HG03103 (cell line): Measurements from ENCODE around the gene SLC8A1.

Source experiments
- ATAC-seq: cut with Tn5 transposase; IDR thresholded peaks from one replicate; pipeline ENCODE4 v1.9.1; 2021; ENCODE audit warnings: low read depth; ENCODE audit not compliant: unreplicated experiment

Gene SLC8A1

DNA sequence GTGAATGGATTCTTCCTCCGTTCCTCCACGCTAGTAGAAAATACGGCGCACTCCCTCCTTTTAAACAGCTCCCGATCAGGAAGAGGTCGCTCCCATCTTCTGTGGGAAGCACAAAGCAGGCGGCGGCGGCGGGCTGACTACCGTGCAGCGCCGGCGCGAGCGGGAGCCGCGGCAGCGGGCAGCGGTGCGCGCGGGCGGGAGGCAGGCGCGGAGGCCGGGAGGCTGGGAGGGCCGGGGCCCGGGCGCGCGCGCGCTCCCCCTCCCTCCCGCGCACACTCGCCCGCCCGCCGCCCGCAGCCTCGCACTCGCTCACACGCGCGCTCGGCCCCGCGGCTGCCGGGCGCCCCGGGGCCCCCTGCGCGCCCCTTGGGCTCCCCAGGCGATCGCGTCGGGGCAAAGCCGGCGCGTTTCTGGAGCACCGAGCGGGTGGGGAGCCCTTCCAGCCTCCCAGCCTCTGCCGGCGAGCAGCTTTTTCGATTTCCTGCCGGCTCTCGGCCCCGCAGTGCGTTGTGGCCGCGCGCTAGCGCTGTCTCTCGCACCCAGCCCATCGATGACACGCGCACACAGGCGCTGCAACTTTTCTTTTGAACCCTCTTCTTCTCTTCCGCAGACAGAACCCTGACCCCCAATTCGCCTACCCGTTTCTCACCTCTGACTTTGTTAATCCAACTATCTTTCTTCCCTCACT is at the start of gene SLC8A1:
SLC8A1 (minus strand) TSS at position 173 of the 688 bp plus-strand sequence.
- ATAC-seq, result peak; percentile 46

DNA sequence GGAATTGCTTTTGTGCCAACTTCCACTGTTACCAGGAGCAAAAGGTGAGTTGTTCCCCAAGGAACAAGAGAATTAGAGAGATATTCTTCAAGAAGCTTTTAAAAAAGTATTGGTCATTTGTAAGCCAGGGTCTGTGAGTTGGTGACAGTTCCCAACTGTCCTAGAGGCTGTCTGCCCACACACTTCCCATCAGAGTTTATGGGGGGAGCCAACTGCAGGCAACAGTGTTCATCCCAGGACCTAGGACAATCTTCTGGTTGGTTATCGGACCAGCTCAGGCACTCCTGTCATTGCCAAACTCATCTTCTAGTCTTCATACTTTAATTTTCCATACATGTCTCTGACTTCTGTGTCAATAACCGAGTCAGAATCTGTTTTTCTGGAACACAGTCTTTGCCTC is 47.5 kb upstream of the SLC8A1 start:
- ATAC-seq, result no peak

DNA sequence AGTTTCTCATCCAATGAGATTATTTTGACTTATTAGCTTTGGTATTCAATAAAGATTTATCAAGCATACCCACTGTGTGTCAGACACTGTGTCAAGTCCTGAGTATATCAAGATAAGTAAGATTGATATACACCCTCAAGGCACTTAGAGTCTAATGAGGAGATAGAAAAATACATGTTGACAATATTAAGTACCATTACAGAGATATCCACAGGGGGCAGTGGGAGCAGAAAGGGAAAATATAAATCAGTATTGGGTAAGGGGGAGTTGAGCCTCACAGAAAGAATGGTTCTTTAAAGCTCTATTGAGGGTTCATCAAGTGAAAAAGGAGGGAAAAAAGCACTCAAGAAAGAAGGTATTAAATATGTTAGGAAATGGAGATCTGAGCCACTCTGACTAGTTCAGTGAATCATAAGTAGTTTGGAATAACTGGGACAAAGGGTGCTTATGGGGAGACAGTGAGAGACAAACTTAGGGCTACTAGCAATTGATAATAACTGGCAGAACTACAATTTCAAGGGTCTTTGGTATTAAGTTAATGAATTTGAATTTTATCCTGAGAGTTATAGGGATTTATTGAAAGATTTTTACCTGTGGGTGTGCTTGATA is 45.5 kb upstream of the SLC8A1 start:
- no peak for ATAC-seq

DNA sequence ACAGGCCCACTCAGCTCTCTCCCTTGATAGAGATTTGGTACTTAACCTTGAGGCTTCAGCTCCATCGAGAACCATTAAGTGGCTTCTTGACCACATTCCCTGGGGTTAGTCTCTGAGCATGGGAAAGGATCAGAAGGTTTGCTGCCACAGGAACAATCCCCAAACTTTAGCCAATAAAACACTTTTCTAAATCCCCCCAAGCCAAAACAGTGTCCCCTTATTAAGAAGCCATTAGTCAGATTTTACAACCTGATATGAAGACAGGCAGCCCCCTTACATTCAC is 37.7 kb upstream of the SLC8A1 start:
- no peak for ATAC-seq

DNA sequence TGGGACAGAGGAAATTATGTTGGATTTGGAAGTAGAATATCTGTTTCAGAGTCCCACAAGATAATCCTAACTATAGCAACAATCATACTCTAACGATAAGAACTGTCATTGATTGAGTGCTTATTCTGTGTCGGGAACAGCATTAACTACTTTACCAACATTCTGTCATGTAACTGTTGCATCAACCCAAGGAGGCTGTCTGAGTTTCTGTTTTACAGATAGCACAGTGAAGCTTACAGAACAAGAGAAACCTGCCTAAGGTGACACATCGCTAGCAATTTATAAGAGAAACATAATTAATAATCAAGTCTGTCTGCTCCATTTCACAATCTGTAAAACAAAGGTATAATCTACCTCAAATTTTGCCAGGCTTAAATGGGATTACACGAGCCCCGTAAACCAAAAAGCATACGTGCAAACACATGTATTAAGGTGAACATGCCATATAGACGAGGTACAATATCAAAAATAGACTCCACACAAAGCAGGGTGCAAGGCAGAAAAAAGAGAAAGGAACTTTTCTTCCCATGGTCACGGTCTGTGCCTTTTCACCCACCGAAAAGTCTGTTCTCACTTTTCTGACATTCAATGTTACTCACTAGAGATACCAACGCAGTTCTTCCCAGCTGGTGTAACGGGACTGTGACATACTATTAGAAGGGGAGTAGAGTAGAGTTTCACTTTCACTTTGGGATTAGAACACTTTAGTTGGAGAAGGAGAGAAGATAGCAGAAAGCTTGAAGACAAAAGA is 37.2 kb upstream of the SLC8A1 start:
- no peak for ATAC-seq

DNA sequence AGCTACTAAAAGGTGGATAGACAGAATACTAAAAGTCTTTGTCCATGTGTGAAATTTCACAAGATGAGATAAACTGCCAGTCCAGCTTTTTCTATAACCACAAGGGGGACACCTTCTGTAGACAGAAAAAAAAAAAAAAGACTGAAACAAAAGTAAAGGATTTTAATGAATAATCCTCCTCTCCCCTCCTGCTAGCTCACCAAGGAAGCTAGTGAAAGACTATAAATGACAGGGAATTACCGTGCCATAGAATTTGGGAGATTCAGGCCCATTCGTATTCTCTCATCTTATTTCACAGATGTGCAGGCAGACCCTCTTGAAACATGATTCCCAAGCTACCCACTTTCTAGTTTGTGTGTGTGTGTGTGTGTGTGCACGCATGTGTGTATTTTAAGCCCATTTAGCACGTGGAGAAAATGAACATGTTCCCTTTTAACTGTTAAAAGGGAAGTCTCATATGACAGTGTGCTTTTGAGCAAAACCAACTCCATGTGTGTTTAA is 36.3 kb upstream of the SLC8A1 start:
- no peak for ATAC-seq

DNA sequence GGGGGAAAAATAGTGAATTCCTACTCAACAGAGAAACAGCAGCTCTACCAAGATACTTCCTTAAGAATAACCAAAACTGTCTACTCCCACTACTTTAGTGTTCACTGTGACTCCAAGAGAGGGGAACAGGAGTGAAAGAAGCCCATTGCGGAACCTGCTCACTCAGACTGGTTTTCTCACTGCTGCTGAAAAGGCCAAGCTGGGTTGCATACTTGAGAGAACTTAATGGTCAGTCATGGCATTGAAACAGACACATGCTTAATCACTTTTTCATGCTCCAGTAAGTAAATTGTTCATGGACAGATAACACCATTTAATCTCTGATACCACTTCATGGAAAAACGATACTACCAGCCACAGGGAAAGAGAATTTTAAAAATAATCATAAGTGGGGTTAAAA is 35.7 kb upstream of the SLC8A1 start:
- no peak for ATAC-seq

DNA sequence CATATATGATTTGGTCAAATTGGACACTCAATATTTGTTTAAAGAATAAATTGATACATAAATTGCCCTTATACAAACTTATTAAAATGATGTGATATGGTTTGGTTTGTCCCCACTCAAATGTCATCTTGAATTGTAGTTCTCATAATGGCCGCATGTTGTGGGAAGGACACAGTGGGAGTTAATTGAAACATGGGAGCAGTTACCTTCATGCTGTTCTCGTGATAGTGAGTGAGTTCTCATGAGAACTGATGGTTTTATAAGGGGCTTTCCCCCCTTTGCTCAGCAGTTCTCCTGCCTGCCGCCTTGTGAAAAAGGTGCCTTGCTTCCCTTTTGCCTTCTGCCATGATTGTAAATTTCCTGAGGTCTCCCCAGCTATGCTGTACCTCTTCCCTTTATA is 34.0 kb upstream of the SLC8A1 start:
- ATAC-seq, result no peak

DNA sequence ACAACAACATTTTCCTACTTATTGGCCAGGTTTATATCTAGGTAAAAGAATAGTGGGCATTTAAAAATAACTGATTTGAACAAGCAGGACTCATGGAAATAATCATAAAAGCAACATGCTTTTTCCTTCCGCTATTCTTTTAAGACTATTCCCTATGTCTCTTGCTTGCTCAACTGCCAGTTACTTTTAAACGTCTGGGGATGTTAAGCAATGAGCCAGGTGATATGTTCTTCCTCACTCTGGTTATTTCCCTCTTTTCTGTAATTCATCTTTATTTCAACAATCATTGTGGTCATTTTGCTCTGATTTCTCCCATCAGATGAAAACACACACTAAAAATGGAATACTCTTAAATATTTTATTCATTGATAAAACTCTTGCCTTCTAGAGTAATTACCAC is 33.4 kb upstream of the SLC8A1 start:
- ATAC-seq, result no peak

DNA sequence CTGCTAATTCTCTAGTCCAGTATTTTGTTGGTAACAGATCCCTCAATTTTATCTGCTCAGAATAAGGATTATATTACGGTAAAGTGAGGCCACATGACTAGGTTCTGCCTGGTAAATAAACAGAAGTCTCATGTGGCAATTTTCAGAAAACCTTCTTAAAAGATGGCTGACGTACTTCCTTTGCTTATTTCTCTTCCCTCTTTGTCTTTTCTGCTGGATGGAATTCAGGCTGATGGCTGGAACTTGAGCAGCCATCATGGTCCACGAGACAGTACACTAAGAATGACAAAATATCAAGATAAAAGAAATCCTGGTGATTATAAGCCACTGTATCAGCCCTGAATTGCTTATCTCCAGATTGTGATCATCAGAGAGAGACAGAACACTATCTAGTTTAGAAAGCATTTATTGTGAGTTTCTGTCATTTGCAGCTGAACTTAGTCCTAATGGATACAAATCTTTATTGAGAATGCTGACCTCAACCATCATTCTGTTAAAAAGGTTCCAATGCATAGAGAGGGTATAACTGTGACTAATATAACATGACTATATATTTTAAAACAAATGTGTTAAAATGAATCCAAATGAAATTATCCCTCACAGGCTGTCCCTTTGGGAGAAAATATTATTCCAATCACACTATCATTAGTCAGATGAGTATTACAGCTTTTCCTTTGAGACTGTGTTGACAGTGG is 31.8 kb upstream of the SLC8A1 start:
- no peak for ATAC-seq

DNA sequence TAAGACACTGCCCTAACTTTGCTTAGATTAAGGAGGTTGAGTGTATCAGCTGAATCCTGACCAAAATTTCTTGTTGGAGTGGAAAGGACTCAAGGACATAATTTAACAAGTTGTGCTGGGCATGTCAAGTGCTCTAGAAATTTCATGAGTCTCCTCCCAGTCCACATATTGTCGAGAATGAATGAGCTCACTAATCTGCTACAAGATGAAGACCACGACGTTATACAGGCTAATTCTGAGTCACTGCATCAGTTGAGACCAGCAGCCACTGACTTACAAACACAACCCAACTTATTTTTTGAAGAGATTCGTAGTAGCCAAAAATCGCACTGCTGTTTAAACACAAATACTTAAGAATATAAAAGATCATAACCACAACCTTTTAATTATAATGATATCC is 28.7 kb upstream of the SLC8A1 start:
- ATAC-seq, result no peak

DNA sequence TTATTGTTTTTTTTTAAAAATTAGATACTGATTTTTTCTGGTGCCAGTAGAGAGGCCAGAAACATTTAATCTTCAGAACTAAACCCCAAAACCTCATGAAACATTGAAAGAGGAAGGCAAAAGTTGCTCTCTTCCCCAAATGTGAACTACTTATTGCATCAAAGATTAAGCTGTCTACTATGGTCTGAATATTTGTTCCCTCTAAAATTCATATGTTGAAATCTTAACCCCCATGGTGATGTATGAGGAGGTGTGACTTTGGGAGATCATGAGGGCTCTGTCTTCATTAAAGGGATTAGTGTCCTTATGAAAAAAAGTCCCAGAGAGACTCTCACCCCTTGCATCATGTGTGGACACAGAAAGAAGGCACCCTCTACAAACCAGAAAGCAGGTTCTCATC is 28.2 kb upstream of the SLC8A1 start:
- no peak for ATAC-seq

DNA sequence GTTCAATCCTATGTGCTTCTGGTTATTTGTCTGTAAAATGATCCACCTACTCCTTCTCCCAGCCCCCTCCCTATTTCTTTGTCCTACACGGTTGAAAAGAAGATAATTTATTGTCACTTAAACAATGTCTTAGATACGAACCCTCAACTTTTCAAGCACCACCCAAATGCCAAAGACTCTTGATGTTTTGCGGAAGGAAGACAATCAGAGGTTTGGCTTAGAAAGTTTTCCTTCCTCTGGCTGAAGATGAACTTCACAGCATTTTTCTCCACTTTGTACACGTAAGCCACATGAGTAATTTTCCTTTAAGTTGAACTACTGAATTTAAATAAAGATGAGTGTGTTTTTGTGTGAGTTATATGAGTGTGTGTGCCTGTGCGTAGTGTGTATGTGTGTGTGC is 25.5 kb upstream of the SLC8A1 start:
- ATAC-seq, result no peak

DNA sequence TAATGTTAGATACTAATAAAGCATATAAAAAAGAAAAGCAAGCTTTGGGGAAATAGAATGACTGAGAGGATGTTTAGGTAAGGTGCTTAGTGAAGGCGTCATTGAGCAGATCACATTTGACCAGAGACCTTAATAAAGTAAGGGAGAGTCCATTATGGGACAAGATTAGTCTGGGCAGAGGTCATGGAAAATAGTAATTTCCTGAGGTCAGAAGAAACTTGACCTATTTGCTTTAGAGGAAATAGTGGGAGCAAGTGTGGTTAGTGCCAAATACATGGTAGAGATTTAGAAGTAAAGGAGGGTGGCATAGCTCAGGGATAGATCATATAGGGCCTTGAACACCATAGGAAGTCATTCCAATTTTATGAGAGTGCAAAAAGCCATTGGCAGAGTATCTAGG is 24.5 kb upstream of the SLC8A1 start:
- no peak for ATAC-seq

DNA sequence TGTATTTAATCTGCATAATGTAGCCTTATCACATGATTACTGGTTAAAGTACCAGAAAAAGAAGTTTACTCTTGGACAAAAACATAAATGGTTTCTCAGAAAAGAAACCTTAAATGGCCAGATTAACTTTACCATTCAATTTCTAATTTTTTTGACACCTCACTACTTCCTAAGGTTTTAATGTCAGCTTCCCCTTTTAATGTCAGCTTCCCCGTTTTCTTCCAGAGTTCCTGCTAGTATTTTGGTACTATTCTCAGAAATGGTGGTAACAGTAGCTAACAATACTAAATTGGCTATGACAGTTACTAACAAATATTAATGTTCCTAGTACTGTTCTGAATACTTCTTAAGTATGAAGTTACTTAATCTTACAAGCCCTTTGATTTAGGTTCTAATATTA is 22.4 kb upstream of the SLC8A1 start:
- no peak for ATAC-seq

DNA sequence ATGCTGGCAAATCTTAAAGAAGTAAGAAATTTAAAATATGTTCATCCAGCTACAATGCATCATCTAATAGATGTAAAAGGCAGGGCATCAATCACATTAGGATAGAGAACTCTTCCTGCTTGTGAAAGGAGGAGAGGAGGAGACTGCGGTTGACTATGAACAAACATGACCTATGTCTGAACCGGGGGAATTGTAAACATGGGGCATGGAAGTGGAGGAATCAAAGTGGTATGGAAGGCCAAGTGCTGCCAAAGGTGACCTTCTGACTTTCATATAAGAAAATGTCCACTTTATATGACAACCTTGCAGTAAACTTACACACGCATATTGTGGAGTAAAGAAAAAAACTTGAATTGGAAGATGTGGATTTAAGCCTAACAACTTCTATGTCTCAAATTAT is 20.0 kb upstream of the SLC8A1 start:
- ATAC-seq, result no peak

DNA sequence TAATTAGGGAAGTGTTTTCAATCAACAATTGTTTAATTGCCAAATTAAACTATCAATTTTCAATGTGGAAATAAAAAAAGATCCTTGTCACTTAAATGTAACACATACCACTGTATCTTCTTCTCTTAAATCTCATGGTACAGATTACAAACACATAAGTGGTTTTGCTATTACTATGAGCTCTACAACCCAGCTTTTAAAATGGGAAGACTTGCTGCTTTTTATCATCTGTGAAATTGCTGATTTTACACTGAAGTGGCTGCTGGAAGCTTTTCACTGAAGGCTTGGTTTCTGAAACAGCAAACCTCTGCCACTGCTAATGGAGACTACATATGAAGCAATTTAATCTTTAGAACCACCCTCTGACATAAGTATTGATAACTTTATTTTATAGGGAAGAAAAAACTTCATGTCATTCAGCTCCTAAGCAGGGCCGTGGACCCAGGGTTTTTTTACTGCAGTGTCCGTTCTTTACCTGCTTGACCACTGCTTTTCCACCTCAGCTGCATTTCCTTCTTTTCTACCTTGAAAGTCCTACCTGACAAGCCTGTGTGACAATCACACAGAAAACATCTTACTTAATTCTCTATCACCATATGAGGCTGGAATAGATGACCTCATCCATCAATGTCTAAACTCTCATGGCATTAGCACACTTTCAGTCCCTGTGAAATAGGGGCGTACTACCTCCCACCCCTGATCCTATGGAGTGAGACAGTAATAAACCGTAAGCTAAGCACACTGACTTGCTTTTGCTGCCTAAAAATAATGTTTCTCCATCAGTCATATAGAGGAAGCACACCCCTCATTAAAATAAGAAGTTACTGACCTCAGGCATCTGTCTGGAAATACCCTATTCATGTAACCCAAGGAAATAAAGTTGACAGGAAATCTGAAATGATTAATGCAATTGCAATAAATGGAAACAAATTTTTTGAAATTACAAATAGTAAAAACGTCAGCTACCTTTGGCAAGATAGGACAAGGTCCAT is 19.2 kb upstream of the SLC8A1 start:
- ATAC-seq, result no peak

DNA sequence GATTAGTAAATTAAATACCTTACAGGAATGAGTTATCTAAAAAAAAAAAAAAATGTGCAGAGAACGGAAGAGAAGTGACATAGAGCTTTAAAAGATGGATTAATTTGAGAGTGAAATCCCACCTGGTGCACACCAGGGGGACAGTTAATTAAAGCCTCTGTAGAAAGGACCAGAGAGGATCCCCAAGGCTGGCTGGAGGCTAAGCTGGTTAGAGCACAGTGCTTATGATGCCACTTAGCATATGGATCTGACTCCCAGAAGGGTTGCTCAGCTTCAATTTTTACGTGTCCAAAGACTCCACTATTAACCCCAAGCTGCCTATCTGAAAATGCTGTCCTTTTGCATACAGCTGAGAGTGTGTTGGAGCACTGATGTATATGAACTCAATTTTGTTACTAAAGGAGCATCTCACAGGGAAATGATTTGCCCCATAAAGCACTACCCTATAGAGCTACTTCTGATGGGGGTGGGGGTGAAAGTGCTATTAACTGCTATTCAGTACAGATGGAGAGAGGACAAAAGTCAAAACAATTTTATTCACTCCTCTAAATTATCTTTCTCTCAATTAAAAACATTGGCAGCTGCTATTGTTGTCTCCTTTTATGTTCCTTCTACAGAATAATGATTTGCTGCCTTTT is 15.2 kb upstream of the SLC8A1 start:
- no peak for ATAC-seq

DNA sequence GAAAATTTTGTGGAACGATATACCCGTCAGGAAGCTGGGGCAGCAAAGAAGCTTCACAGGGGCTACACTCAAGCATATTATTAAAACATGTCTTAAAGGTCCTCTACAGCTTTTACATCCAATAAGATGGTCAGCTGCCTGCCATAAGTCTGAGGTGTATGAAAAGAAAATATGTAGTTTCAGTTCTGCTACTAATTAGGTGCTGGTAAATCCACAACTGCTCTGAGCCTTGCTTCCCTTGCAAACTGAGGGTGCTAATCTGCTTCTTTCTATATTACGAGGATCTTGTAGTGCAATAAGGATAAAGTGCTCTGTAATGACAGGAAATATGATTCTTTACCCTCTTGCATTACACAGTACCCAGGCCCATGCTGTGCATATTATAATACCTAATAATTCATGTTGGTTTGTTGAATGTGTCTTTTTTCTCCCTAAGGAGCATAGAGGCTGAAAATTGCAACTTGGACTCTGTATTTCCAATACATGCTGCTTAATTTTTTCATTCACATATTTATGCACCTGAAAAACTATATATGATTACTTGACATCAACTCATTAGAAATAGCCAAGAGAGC is 14.5 kb upstream of the SLC8A1 start:
- no peak for ATAC-seq
